ENCODE measurements around the gene ATAD3C.

DNA sequence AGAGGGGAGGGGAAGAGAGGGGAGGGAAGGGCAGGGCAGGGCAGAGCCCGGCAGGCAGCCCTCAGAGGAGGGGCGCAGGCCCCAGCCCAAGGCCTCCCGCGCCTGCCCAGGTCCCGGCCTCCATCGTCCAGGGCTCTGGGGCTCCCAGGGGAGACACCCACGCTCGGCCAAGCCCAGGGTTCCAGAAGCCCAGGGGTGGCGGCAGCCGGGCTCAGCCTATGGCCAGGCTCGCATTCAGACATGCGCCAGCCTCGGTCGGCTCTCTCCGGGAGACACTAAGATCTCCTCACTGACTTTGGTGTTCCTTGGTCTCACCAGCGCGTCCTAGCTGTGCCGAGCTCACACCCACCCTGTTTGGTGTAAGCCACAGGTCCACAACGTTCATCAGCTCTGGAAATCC, 21.3 kb upstream of the ATAD3C start:
- TF ChIP-seq, protein P1, sequence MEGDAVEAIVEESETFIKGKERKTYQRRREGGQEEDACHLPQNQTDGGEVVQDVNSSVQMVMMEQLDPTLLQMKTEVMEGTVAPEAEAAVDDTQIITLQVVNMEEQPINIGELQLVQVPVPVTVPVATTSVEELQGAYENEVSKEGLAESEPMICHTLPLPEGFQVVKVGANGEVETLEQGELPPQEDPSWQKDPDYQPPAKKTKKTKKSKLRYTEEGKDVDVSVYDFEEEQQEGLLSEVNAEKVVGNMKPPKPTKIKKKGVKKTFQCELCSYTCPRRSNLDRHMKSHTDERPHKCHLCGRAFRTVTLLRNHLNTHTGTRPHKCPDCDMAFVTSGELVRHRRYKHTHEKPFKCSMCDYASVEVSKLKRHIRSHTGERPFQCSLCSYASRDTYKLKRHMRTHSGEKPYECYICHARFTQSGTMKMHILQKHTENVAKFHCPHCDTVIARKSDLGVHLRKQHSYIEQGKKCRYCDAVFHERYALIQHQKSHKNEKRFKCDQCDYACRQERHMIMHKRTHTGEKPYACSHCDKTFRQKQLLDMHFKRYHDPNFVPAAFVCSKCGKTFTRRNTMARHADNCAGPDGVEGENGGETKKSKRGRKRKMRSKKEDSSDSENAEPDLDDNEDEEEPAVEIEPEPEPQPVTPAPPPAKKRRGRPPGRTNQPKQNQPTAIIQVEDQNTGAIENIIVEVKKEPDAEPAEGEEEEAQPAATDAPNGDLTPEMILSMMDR (IDR thresholded peaks at IDR 0.05; ENCODE audit: extremely low read depth in 1 of 2, insufficient read depth in 1 of 2, low read depth in 1 of 2, low read length in 2 of 2) = no peak
- no peak for TF ChIP-seq JUN (IDR thresholded peaks at IDR 0.05; ENCODE audit: borderline replicate concordance, insufficient read depth, insufficient read length, low read depth)
- TF ChIP-seq EZH2 (IDR thresholded peaks at IDR 0.05; ENCODE audit: borderline replicate concordance, low read depth, low read length, severe bottlenecking) = no peak

Data from endothelial cell of umbilical vein (primary cell).